Stimulated activated naive CD4-positive, alpha-beta T cell (primary cell): ENCODE measurements around the gene IL1RAPL1.
"Not testable (repeated sequence)": the region's sequence is repeated elsewhere in the genome, so short reads cannot be mapped to it uniquely, and the experiment has no call there.

Source experiments
- DNase-seq, 6 experiments: peaks; one replicate each; lab custom pipeline; 2025; lab: John Stamatoyannopoulos, UW

IL1RAPL1 gene

GRCh38 chrX:29113221-29113620, 526.0 kb downstream of the IL1RAPL1 start:
- DNase-seq, result no peak

GRCh38 chrX:29122817-29123216, 535.6 kb downstream of the IL1RAPL1 start:
- not testable (repeated sequence) for DNase-seq

- DNase-seq, result no peak
These were observed 543.7 kb downstream of the IL1RAPL1 start for GRCh38 chrX:29130905-29131304.

GRCh38 chrX:29136904-29137303, 549.7 kb downstream of the IL1RAPL1 start:
- DNase-seq, result no peak

- DNase-seq, result no peak
These were observed 550.8 kb downstream of the IL1RAPL1 start for GRCh38 chrX:29138003-29138402.

DNA sequence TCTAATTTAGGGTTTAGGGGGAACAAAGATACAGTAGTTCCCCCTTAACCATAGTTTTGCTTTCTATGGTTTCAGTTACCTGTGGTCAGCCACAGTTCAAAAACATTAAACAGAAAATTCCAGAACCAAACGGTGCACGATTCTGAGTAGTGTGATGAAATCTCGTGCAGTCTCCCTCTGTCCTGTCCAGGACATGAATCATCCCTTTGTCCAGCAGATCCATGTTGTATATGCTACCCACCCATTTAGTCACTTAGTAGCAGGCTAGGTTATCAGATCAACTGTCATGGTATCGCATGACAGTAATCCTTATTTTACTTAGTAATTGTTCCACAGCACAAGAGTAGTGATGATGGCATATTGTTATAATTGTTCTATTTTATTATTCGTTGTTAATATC, 556.1 kb downstream of the IL1RAPL1 start:
- DNase-seq, result no peak

DNA sequence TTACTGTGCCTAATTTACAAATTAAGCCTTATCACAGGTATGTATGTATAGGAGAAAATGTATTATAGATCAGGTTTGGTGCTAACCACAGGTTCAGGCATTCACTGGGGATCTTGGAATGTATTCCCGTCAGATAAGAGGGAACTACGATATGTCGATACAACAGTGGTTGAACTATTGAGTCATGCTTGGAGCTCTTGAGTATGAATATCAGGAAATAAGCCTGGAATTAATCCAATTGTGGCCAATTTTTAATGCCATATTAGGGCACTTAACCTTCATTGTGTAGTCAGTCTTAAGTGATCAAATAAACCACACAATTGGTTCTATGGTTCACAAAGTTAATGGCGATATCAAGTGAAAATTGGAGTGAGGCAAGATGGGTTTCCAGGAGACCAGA, 556.5 kb downstream of the IL1RAPL1 start:
- DNase-seq, result no peak

GRCh38 chrX:29145316-29145715, 558.1 kb downstream of the IL1RAPL1 start:
- DNase-seq, result no peak

DNA sequence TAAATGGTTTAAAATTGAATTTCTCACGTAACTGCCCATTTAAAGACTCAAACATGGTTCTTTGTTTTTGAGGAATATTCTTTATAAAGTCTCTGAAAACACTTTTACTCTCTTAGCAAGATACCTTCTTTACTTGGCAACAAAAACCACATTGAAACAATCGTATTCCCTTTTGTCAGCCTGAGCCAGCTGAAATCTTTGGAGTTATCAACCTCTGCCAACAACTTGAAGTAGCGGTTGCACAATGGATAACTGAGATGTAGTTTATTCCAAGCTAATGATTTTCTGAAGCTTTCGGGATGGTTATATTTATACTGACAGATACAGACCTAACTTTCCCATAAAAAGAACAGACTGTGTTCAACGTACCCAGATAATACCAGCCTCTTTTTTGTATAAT, 561.3 kb downstream of the IL1RAPL1 start:
- no peak for DNase-seq

- DNase-seq, result no peak
These were observed 568.0 kb downstream of the IL1RAPL1 start for GRCh38 chrX:29155286-29155685.

- no peak for DNase-seq
These were observed 585.6 kb downstream of the IL1RAPL1 start for GRCh38 chrX:29172880-29173279.

DNA sequence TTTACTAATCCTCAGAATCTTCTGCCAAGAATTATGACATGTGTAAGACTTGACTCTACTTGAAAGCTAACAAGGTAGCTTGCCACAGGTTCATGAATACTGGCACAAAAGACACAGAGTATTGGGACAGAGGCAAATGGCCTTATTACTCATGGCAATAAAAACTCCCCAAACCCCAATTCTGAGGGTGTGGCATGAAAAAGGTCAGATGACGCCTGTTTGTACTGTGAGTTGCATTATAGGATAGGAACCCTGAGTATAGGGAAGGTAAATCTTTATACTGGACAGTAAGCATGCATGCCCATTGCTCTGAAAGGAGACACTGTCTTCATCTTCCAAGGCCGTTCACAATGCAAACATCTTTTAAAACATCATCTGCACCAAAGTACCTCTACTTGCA, 600.0 kb downstream of the IL1RAPL1 start:
- DNase-seq, result no peak

DNA sequence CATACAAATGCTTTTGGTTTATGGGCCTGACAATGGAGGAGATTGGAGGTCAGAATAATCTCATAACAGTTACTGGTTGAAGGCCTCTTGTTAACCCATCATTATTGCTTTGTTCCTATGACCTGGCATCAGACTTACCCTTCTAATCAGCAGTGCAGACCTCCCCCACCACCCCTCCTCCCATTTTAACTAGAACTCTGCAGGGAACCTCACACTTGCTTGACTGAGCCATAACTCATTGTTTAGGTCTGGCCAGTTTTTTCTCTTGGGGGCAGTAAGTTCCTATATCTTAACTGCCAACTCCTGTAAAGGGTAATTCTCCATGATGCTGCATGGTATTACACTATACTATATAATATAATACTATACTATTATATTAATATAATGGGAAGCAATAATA, 609.3 kb downstream of the IL1RAPL1 start:
- DNase-seq, result no peak

GRCh38 chrX:29215251-29215650, 628.0 kb downstream of the IL1RAPL1 start:
- DNase-seq, result no peak

DNA sequence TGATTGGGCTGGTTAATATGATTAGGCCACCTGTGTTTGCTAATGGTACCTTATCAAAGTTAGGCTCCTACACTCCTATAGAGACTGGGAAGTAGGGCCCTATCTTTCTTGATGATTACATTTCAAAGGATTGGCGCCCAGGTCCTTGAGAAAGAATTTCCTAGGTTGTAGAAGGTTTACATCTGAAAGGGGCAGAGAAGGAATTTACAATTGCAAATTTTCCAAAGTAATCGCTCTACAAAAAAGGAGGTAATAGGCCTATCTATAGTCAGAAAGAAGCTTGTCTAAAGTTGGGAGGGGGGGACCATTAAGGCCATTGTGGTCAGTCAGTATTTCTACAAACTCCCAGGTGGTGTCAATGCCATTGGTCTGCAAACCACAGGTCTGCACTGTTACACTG, 638.4 kb downstream of the IL1RAPL1 start:
- DNase-seq, result no peak

- no peak for DNase-seq
These were observed 642.6 kb downstream of the IL1RAPL1 start for GRCh38 chrX:29229802-29230201.

DNA sequence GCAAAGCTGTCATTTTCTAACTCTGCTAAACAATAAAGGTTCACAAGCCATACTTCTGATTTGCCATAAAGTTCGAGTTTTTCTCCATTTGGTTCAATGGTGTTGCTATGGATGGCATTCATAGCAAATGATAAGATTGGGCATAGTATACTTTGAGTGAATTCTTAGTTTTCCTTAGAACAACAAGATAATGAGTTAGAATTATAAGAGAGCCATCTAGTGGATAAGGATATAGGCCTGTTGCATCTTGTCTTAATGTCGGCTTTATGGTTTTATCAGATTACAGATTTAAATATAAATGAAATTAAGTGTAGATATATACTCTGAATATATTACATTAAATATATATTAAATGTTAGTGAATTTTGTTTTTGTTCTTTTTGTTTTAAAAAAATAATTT, 644.6 kb downstream of the IL1RAPL1 start:
- no peak for DNase-seq

DNA sequence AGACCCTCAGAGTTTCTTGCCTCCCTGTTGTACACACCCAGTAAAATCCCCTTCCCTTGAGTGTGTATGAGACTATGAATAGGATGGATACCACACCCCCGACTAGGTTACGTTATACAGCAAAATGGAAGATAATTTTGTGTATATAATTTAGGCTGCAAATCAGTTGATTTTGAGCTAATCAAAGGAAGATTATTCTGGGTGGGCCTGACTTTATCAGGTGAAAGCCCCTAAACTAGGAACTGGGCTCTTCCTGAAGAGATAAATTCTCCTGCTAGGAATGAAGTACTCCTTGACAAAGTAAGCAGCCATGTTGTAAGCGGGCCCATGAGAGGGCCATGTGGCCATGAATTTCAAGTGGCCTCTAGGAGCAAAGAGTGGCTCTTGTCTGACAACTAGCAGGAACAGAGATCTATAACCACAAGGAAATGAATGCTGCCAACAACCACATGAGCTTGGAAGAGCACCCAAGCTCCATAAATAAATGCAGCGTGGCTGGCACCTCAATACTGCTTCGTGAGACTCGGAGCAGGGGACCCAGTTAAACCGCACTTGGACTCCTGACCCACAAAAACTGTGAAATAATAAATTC, 646.4 kb downstream of the IL1RAPL1 start:
- no peak for DNase-seq

DNA sequence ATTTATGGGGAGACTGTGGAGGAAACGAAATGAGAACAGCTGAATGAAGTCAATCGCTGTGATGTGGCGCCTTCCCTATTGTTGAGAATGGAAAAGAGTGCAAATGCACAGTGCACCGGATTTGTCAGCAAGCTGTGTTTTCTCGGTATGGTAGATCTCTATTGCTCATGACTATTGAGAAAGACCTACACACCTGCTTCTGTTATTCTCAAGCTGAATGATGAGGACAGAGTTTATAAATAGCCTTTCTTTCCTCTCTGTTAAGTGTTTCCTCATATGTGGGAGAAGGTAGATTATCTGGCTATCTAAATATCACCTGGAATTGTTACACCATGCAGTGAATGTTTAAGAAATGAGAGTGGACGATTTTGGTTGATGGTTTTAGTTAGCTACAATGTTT, 650.7 kb downstream of the IL1RAPL1 start:
- no peak for DNase-seq

- DNase-seq, result no peak
These were observed 654.6 kb downstream of the IL1RAPL1 start for GRCh38 chrX:29241809-29242208.

GRCh38 chrX:29242856-29243255, 655.6 kb downstream of the IL1RAPL1 start:
- DNase-seq, result no peak

- no peak for DNase-seq
These were observed 656.7 kb downstream of the IL1RAPL1 start for GRCh38 chrX:29243942-29244341.

- DNase-seq, result no peak
These were observed 667.3 kb downstream of the IL1RAPL1 start for GRCh38 chrX:29254515-29254914.

DNA sequence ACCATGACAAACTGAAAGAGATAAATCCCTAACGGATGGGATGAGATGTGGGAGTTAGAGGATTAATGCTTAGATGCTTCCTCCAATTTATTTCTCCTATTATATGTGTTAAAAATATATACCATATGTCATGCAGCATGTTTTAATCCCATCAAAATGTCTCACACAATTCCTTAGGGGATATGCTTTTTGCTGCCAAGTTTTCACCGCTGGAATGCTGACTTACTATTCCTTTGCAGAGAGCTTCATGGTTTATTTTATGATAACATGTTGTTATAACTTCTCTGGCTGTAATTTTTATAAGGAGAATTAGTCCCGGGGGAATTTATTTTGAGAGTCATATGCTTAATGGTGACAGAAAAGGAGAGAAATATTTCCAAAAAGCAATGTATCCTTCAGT, 670.3 kb downstream of the IL1RAPL1 start:
- no peak for DNase-seq

GRCh38 chrX:29269390-29269789, 682.1 kb downstream of the IL1RAPL1 start:
- no peak for DNase-seq
